H1 (cell line): ENCODE measurements around the gene KRT7. TPM values are rescaled to one million over a fixed set of nuclear protein-coding genes. Genes with fewer than 3 reads are reported as not detected.

Experiments
- CTCF ChIA-PET: fragments of 300-600 bp; sonication (Branson Sonifier 250); formaldehyde crosslinking; loops from one replicate; lab custom pipeline; 2021; ENCODE audit not compliant: partially characterized antibody; lab: Charles Lee
- POLR2A ChIA-PET: fragments of 300-600 bp; sonication (Branson Sonifier 250); formaldehyde crosslinking; loops from one replicate; lab custom pipeline; 2021; ENCODE audit warnings: inconsistent platforms; ENCODE audit not compliant: partially characterized antibody; lab: Charles Lee
- DNase-seq, 2 experiments: peaks; one replicate each; pipeline versions ENCODE4 v3.0.0 to v3.0.0-alpha.2; 2010 to 2022; ENCODE audit warnings: low spot score in 2 of 2, low read depth in 1 of 2, mixed read lengths in 1 of 2
- FAIRE-seq: peaks from 2 replicates; lab custom pipeline; 2011; peaks lifted over from hg19 to GRCh38; lab: Jason Lieb, UNC
- H2AFZ ChIP-seq: 2 replicates; pipeline ENCODE4 v1.8.1; 2012; ENCODE audit warnings: low read length, inconsistent platforms
- H2AK5ac ChIP-seq: 2 replicates; pipeline ENCODE4 v1.6.1; 2013; ENCODE audit warnings: low read depth, low read length
- H2BK120ac ChIP-seq: replicated peaks from 2 replicates; pipeline ENCODE3; 2013; ENCODE audit warnings: low read depth, low read length, inconsistent platforms
- H2BK12ac ChIP-seq: 2 replicates; pipeline ENCODE4 v1.6.1; 2013; ENCODE audit warnings: low read depth, low read length
- H2BK15ac ChIP-seq: 2 replicates; pipeline ENCODE4 v1.6.1; 2013; ENCODE audit warnings: low read length
- H2BK20ac ChIP-seq: 2 replicates; pipeline ENCODE4 v1.6.1; 2013; ENCODE audit warnings: low read length
- H2BK5ac ChIP-seq: 2 replicates; pipeline ENCODE4 v1.6.1; 2013; ENCODE audit warnings: low read depth, low read length
- H3K14ac ChIP-seq: 2 replicates; pipeline ENCODE4 v1.6.1; 2013; ENCODE audit warnings: inconsistent platforms; ENCODE audit not compliant: insufficient read length
- H3K18ac ChIP-seq: 2 replicates; pipeline ENCODE4 v1.6.1; 2013; ENCODE audit warnings: low read length; ENCODE audit errors: extremely low read depth
- H3K23ac ChIP-seq: 2 replicates; pipeline ENCODE4 v1.6.1; 2013; ENCODE audit warnings: inconsistent platforms; ENCODE audit not compliant: insufficient read length
- H3K23me2 ChIP-seq: 2 replicates; pipeline ENCODE4 v1.6.1; 2013; ENCODE audit warnings: low read depth, low read length
- H3K27ac ChIP-seq: 2 replicates; pipeline ENCODE4 v1.6.1; 2011; ENCODE audit warnings: low read depth, low read length, inconsistent platforms
- H3K27me3 ChIP-seq, 4 experiments: replicated peaks in 1 of 4; 1 replicate in 1 of 4; 2 replicates in 3 of 4; pipeline versions ENCODE4 v1.6.1 to v1.8.1; 2011 to 2013; ENCODE audit warnings: low read length in 3 of 4, mild to moderate bottlenecking in 3 of 4, inconsistent platforms in 2 of 4, mixed read lengths in 2 of 4, moderate library complexity in 1 of 4; ENCODE audit not compliant: control insufficient read depth in 3 of 4, insufficient read depth in 3 of 4; ENCODE audit errors: extremely low read depth in 1 of 4
- H3K36me3 ChIP-seq, 4 experiments: 2 replicates each; pipeline versions ENCODE4 v1.6.1 to v1.8.1; 2011 to 2013; ENCODE audit warnings: mild to moderate bottlenecking in 4 of 4, low read length in 3 of 4, moderate library complexity in 2 of 4, control low read depth in 1 of 4, inconsistent platforms in 1 of 4; ENCODE audit not compliant: insufficient read depth in 4 of 4, control insufficient read depth in 2 of 4
- H3K4ac ChIP-seq: replicated peaks from 2 replicates; pipeline ENCODE3; 2013; ENCODE audit warnings: low read length, low read depth, mixed read lengths, inconsistent platforms; ENCODE audit not compliant: insufficient read length
- H3K4me1 ChIP-seq, 4 experiments: replicated peaks in 1 of 4; 1 replicate in 1 of 4; 2 replicates in 3 of 4; pipeline versions ENCODE4 v1.6.1 to v1.8.1; 2011 to 2013; ENCODE audit warnings: low read length in 3 of 4, inconsistent platforms in 2 of 4, mixed read lengths in 1 of 4; ENCODE audit not compliant: insufficient read depth in 4 of 4, control insufficient read depth in 3 of 4
- H3K4me2 ChIP-seq, 2 experiments: 2 replicates each; pipeline versions ENCODE4 v1.6.1 to v1.8.1; 2011 to 2013; ENCODE audit warnings: low read depth in 2 of 2, low read length in 2 of 2, control low read depth in 1 of 2, inconsistent platforms in 1 of 2, mild to moderate bottlenecking in 1 of 2; ENCODE audit not compliant: insufficient read depth in 1 of 2
- H3K4me3 ChIP-seq, 4 experiments: fragments of 200-600, 300-600 bp in 1 of 4; sonication (generic), shearing (Covaris generic), sonication (Bioruptor Twin) in 1 of 4; 2 replicates each; pipeline versions ENCODE4 v1.5.1 to v1.8.1; 2011 to 2016; ENCODE audit warnings: low read length in 4 of 4, low read depth in 3 of 4, control low read depth in 2 of 4, inconsistent platforms in 2 of 4, mild to moderate bottlenecking in 2 of 4, mixed read lengths in 1 of 4, moderate library complexity in 1 of 4; ENCODE audit not compliant: insufficient read depth in 2 of 4; ENCODE audit errors: extremely low read depth in 1 of 4
- H3K56ac ChIP-seq: replicated peaks from 2 replicates; pipeline ENCODE3; 2013; ENCODE audit warnings: low read depth, mild to moderate bottlenecking, mixed read lengths, low read length, inconsistent platforms; ENCODE audit not compliant: insufficient read length
- H3K79me1 ChIP-seq: 2 replicates; pipeline ENCODE4 v1.6.1; 2013; ENCODE audit warnings: low read depth, low read length, control low read depth
- H3K79me2 ChIP-seq, 2 experiments: 2 replicates each; pipeline versions ENCODE4 v1.6.1 to v1.8.1; 2012 to 2013; ENCODE audit warnings: low read length in 2 of 2, mild to moderate bottlenecking in 2 of 2, inconsistent platforms in 1 of 2; ENCODE audit not compliant: insufficient read depth in 2 of 2, control insufficient read depth in 1 of 2
- H3K9ac ChIP-seq, 4 experiments: replicated peaks in 1 of 4; 1 replicate in 1 of 4; 2 replicates in 3 of 4; pipeline versions ENCODE4 v1.6.1 to v1.8.1; 2011 to 2013; ENCODE audit warnings: low read depth in 3 of 4, low read length in 3 of 4, control low read depth in 2 of 4, mild to moderate bottlenecking in 2 of 4, moderate library complexity in 2 of 4, inconsistent platforms in 1 of 4; ENCODE audit errors: extremely low read depth in 1 of 4
- H3K9me3 ChIP-seq, 2 experiments: 2 replicates each; pipeline versions ENCODE4 v1.6.1 to v1.8.1; 2012 to 2013; ENCODE audit warnings: mild to moderate bottlenecking in 2 of 2, moderate library complexity in 2 of 2, control low read depth in 1 of 2, inconsistent platforms in 1 of 2, low read depth in 1 of 2, low read length in 1 of 2, mixed read lengths in 1 of 2; ENCODE audit not compliant: insufficient read depth in 2 of 2
- H4K20me1 ChIP-seq, 2 experiments: replicated peaks in 1 of 2; 2 replicates each; pipeline versions ENCODE3 to v1.8.1; 2011 to 2013; ENCODE audit warnings: inconsistent platforms in 2 of 2, low read length in 2 of 2, mild to moderate bottlenecking in 1 of 2; ENCODE audit not compliant: insufficient read depth in 2 of 2, control insufficient read depth in 1 of 2
- H4K5ac ChIP-seq: 2 replicates; pipeline ENCODE4 v1.6.1; 2013; ENCODE audit warnings: low read length, low read depth, mixed read lengths, inconsistent platforms; ENCODE audit not compliant: insufficient read length
- H4K8ac ChIP-seq: 2 replicates; pipeline ENCODE4 v1.8.0; 2013; ENCODE audit warnings: mild to moderate bottlenecking, moderate library complexity, low read length, inconsistent platforms; ENCODE audit not compliant: insufficient read depth; ENCODE audit errors: extremely low read depth
- H4K91ac ChIP-seq: replicated peaks from 2 replicates; pipeline ENCODE3; 2013; ENCODE audit warnings: low read length, mixed read lengths, inconsistent platforms; ENCODE audit not compliant: insufficient read length
- EGR1 ChIP-seq: IDR thresholded peaks from 2 replicates; pipeline ENCODE4 v1.6.1; 2011; ENCODE audit warnings: low read depth, low read length, borderline replicate concordance
- SP1 ChIP-seq: IDR thresholded peaks from 2 replicates; pipeline ENCODE4 v1.6.1; 2011; ENCODE audit warnings: low read depth, low read length
- WGBS, 2 experiments: shearing (Covaris generic) in 1 of 2; methylation state at CpG; one replicate each; pipeline versions ENCODE4 v1.1.6 to v1.1.7; 2013 to 2015; ENCODE audit warnings: low lambda C conversion rate in 2 of 2, mixed read lengths in 2 of 2, inconsistent platforms in 1 of 2, low coverage in 1 of 2, missing lambda C conversion rate in 1 of 2; ENCODE audit not compliant: insufficient replicate concordance in 2 of 2, insufficient coverage in 1 of 2, insufficient read length in 1 of 2; ENCODE audit errors: extremely low coverage in 1 of 2, missing lambda C conversion rate in 1 of 2; 5-methylcytosine and 5-hydroxymethylcytosine counted together
- polyA plus RNA-seq, 7 experiments: library from polyadenylated mRNA; depleted of rRNA in 3 of 7; stranded (reverse) in 5 of 7; unstranded in 2 of 7; fragments of >200 nt in 5 of 7; fragments of 200-250 nt in 2 of 7; gene quantifications; 1 replicate in 5 of 7; 2 replicates in 1 of 7; 4 replicates in 1 of 7; pipeline versions ENCODE4 v1.2.1 to v1.2.3, GENCODE V29; 2011 to 2013; ENCODE audit warnings: missing spikeins in 2 of 7, mixed read lengths in 2 of 7
- total RNA-seq: library from RNA; stranded (reverse); fragmentation: NEBNext Ultra II Directional; extraction: Animal tissue kit (Norgen Biotek cat#: 25700); gene quantifications from 2 replicates; pipeline ENCODE4 v1.2.1, GENCODE V29; 2021

KRT7 gene
- total and polyA plus RNA-seq, 2 of the 8 experiments (the other 6 are each of a cell fraction or from before 2014, with no cell fraction given): 13.2 to 19.0 TPM

- CTCF ChIA-PET: interaction anchor here (0.8 to 3.2 kb wide), 10 partner anchors 22 to 587 kb away, joined by 3 to 22 read pairs (median 3); no protein-coding TSS in a partner anchor
- Histone ChIP-seq H4K8ac (no peak overlapping the region; the same call in 1 of the 2 replicates), H3K4ac (no peak overlapping the region), H3K27ac (no peak overlapping the region), H3K14ac (no peak overlapping the region), H3K9ac (no peak overlapping the region), H3K79me2 (no peaks in the 10 kb centered on the region), H2AK5ac (no peak overlapping the region), H3K27me3 (no peaks in the 10 kb centered on the region), H4K91ac (no peak overlapping the region), H2BK20ac (no peak overlapping the region), H3K56ac (no peak overlapping the region), H3K4me2 (no peak overlapping the region), H2AFZ (no peak overlapping the region), H3K36me3 (no peaks in the 10 kb centered on the region), H3K23ac (no peak overlapping the region), H2BK15ac (no peak overlapping the region), H2BK12ac (0 out of 2 replicates have a peak overlapping the region, but pooled peaks have one; percentile 9), H3K18ac (peak overlapping the region; percentile 32), H4K20me1 (no peaks in the 10 kb centered on the region), H2BK5ac (no peak overlapping the region), H3K4me3 (no peak overlapping the region), H3K23me2 (no peaks in the 10 kb centered on the region), H4K5ac (no peak overlapping the region), H2BK120ac (no peak overlapping the region), H3K9me3 (no peaks in the 10 kb centered on the region), H3K4me1 (peaks cover 0 to 22% (median 6%) of the 10 kb centered on the region in 4 experiments; a peak in 4 of 7 replicates), H3K79me1 (no peaks in the 10 kb centered on the region)
- TF ChIP-seq EGR1 (peak; percentile 43; the same call in 1 of the 2 replicates), SP1 (no peak)
- WGBS, 2 experiments: 84% methylated on average over 9 of the region's 13 CpGs; no CpG with 5 or more reads in 1 of the 2 experiments
- FAIRE-seq: no peak
- POLR2A ChIA-PET: interaction anchor here (1.3 kb wide), 1 partner anchor 8 kb away, joined by 3 read pairs; no protein-coding TSS in a partner anchor
- DNase-seq: no peak
These were observed 32.8 kb upstream of the KRT7 start for GRCh38 chr12:52200086-52200780.
